Fibroblast of peridontal ligament (primary cell): ENCODE measurements around the gene VTN.

Source experiments
- DNase-seq: peaks from one replicate; pipeline ENCODE4 v3.0.0-alpha.2; 2010; ENCODE audit errors: extremely low read depth

VTN gene

DNA sequence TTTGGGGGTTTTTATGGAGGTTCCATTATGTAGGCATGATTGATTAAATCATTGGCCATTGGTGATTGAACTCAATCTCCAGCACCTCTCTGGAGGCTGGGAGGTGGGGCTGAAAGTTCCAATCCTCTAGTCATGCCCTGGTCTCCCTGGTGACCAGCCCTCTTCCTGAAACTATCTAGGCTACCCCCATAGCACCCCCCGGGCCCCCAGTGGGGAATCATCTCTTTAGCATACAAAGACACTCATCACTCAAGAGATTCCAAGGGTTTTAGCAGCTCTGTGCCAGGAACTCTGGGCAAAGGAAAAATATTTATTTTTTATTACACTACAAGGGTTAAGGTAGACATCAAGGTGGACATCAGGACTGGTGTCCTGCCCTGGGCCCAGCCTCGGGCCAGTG, 25.3 kb upstream of the VTN start:
- no peak for DNase-seq

DNA sequence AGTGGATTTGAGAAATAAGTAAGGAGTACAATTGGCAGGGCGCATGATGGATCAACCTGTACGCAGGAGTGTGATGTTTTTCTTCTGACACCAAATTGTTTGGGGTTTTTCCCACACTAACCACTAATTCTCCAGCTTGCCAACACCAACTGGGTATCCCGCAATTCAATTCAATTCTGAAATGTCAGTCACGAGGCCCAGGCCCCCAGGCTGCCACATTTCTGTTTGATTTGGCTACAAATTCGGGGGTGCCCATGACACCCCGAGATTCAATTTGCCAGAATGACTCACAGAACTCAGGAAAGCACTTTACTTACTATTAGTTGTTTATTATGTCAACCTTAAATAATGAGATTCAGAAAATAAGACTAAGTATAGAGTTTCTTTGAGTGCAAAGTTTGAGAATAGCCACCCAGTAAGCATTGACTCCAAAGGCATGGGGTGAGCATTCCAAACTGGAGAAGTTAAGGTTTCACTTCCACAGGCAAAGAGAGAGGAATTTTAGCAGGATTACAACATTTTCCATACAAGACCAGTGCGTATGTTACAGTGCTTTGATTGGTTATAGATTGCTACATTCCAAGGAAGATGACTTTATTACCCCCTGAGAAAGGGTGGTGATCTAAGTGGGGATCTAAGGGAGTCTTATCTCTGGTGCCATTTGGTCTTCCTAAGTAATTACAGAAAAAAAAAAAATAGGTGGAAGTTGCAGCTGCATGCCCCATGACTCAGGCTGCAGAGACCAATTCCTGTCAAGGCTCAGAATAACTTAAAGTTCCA, 24.4 kb upstream of the VTN start:
- peak; percentile 77 for DNase-seq

DNA sequence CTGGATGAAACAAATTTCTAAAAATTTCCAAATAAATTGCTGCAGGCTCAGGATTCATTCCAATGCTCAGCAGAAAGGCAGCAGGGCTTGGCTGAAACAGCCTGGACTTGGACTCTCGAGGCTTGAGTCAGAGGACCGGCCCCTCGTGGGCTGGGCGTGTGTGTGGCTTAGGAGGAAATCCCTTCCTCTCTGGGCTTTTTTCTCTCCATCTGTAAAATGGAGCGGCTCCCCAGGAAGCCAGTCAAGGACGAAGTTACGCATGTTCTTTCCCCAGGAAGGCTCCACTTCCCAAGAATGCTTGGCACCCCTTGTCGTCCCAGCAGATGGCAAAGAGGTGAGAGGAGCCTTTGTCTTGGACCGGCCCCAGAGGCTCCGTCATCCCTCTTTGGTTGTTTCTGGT, 22.4 kb upstream of the VTN start:
- DNase-seq, result no peak

DNA sequence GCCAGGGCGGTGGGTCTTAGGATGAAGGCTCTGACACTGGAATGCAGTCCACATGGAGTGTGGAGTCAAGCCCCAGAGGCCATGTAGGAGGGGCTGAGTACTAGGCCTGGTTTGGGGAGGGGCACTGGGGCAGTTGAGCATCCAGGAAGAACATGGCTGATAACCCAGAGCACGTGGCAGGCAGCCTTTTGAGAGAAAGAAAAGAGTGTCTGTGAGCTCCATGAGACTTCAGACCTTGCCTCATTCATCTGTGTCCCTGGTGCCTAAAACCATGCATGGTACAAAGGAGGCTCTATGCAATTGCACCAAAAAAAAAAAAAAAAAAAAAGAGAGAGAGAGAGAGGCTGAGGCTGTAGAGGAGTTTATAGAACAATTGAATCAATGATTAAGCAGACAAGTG, 21.3 kb upstream of the VTN start:
- no peak for DNase-seq

DNA sequence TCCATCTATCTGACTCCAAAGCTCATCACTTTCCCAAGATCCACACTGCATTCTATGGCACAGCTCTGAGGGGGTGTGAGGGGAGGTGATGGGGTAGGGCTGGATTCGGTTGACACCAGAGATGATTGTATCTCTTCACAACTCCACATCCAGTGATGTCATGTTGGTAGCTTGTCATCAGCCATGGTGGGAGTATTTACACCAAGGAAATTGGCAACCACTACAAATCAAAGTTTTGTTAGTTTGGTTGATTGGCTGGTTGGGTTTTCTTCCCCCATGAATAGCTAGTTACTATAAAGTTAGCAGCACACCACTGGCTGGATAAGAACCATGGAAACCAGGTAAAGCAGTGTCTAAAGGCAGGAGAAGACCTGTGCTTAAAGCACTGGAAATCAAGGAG, 20.9 kb upstream of the VTN start:
- DNase-seq, result no peak

DNA sequence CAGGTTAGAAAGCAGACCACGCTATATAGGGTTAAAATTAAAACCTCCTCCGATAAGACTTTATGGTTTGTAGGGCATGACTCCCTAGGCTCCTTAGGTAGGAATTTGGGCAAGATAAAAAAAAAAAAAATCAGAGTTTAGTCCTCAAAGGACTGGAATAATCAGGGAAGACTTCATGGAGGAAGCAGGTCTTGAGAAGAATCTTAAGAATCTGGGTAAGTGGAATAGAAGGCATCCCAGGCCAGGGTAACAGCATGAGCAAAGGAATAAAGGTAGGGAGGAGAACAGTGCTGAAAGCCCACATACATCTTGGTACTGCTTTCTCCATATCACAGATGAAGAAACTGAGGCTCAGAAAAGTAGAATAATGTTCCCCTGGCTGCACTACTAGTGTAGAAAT, 20.5 kb upstream of the VTN start:
- no peak for DNase-seq

DNA sequence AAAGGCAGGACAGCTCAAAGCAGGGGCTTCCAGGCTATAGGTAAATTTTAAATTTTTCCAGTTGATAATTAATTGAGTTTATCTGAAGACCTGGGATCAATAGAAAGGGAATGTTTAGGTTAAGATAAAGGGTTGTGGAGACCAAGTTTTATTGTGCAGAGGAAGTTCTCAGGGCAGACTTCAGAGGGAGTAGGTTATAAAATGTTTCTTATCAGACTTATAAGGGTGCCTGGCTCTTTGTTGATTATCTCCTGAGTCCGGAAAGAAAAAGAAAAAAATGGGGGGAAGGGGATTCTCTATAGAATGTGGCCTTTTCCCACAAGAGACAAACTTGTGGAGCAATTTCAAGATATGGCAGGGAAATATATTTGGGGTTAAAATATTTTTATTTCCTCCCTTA, 20.0 kb upstream of the VTN start:
- no peak for DNase-seq

DNA sequence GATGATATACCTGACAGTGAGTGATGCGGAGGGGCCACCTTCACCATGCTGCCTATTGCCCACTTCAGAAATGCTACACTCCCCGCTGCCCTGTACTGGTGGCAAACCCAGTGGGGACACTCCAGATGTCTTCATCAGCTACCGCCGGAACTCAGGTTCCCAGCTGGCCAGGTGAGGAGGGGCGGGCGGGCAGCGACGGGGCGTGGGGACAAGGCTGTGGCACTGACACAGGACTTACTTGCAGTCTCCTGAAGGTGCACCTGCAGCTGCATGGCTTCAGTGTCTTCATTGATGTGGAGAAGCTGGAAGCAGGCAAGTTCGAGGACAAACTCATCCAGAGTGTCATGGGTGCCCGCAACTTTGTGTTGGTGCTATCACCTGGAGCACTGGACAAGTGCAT, 18.0 kb upstream of the VTN start:
- no peak for DNase-seq

DNA sequence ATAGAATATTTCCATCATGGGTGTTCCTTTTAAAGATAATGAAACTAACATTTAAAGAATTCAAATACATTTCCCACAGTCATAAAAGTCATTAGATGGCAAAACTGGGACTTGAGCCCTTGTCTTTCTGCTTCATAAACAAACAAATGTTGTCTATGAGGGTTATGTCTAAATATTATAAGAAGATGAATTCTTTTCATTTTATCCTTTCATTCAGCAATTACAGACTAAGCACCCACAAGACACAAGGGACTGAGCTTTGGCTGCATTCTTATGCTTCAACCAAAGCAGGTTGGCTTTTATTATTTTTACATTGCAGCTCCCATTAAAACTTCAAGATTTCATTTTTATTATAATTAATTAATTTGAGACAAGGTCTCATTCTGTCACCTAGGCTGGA, 16.3 kb upstream of the VTN start:
- no peak for DNase-seq

DNA sequence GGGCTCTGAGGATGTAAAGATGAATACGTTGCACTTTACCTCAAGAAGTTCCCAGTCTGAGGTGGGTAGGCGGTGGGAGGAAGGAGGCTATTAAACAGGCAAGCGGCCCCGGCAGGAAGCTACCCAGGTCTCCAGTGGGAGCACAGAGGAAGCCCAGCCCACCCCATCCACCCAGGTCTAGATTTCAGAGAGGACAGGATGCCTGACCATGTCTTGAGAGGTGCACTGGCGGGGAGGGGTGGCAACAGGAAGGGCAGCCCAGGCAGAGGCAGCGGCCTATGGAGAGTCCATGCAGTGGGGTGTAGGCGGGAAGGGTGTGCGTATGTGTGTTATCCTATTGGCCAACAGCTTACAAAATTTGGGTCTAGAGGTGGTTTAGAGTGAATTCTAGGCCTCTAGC, 15.3 kb upstream of the VTN start:
- no peak for DNase-seq

DNA sequence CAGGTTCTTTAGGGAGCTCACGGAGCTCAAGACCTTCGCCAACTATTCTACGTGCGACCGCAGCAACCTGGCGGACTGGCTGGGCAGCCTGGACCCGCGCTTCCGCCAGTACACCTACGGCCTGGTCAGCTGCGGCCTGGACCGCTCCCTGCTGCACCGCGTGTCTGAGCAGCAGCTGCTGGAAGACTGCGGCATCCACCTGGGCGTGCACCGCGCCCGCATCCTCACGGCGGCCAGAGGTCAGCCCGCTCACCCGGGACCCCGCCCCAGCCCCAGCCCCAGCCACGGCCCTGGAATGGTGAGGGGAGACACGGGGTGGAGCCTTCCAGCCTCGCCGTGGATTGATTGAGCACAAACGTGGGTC, 14.9 kb upstream of the VTN start:
- DNase-seq, result no peak

DNA sequence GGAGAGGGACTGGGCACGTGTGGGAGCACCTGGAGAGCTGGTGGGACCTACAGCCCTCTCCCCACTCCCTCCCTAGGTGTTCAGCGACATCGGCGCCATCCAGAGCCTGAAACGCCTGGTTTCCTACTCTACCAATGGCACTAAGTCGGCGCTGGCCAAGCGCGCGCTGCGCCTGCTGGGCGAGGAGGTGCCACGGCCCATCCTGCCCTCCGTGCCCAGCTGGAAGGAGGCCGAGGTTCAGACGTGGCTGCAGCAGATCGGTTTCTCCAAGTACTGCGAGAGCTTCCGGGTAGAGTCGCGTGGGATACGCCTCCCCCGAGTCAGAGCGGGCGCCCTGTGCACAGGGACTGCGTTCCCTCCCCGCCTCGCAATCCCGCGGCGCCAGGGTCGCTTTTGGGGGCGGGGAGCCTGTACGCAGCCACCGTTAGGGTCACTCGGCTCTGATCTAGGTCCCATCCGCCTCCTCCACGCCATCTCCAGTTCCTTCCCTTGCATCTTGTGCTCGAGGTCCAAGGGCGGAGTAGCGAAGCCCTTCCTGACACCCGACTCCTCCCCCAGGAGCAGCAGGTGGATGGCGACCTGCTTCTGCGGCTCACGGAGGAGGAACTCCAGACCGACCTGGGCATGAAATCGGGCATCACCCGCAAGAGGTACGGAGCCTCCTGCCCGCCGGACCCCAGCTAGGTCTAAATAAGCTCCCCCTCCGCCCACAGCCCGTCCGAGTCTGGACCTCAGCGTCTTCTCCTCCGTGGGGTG, 14.4 kb upstream of the VTN start:
- no peak for DNase-seq

DNA sequence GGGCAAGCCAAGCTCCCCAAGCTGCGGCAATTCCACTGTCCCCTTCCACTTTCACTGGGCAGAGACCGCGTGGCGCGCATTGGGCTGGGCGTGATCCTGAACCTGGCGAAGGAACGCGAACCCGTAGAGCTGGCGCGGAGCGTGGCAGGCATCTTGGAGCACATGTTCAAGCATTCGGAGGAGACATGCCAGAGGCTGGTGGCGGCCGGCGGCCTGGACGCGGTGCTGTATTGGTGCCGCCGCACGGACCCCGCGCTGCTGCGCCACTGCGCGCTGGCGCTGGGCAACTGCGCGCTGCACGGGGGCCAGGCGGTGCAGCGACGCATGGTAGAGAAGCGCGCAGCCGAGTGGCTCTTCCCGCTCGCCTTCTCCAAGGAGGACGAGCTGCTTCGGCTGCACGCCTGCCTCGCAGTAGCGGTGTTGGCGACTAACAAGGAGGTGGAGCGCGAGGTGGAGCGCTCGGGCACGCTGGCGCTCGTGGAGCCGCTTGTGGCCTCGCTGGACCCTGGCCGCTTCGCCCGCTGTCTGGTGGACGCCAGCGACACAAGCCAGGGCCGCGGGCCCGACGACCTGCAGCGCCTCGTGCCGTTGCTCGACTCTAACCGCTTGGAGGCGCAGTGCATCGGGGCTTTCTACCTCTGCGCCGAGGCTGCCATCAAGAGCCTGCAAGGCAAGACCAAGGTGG, 11.2 kb upstream of the VTN start:
- DNase-seq, result no peak

DNA sequence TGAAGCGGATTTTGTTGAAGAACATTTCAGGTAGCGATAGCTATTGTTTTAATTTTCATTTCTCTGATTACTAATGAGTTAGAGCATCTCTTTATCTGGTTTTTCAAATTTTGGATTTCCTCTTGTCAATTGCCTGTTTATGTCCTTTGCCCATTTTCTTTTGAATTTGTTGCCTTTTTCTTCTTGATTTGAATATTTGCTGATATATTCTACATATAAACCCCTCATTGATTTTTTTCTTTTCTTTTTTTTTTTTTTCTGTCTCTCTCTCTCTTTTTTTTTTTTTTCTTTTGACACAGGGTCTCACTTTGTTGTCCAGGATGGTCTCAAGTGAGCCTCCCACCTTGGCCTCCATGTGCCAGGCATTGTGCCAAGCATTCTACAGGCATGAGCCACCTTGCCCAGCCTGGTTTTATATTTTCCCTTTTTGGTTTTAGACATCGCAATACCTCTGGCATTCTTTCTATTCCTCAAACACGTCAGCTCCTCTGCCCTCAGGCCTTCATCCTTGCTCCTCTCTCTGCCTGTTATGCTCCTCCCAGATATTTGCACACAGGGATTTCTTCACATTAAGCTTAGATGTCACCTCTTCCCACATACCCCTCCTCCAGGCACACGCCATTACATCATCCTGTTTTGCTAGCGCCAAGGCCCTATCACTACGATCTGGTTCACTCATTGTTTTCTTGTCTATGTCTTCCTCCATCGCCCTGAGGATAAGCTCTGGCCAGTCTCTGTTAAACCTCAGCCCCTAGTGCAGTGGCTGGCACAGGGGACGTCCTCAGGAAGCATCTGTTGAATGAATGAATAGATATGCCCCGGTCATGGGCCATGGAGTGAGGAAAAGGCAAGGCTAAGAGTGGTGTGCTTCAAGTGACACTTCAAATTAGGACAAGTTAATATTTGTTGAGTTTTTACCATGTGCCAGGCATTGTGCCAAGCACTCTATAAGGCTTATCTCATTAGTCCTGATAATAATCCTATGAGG, 10.0 kb upstream of the VTN start:
- DNase-seq, result peak; percentile 32

DNA sequence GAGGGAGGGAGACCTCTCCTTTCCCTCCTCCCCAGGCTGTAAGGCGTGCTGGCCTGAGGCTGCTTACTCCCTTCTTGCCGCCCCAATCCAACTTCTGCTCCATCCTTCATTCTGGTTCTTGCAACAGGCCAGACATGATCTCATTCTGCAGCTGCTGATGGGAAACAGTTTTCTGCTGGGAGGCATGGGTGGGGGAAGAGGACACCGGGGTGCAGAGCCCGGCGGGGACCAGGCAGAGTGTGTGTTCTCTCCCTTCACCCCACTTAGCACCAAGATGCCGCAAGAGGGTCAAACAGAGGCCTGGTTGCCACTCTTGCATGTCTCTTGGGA, 2.8 kb upstream of the VTN start:
- no peak for DNase-seq

DNA sequence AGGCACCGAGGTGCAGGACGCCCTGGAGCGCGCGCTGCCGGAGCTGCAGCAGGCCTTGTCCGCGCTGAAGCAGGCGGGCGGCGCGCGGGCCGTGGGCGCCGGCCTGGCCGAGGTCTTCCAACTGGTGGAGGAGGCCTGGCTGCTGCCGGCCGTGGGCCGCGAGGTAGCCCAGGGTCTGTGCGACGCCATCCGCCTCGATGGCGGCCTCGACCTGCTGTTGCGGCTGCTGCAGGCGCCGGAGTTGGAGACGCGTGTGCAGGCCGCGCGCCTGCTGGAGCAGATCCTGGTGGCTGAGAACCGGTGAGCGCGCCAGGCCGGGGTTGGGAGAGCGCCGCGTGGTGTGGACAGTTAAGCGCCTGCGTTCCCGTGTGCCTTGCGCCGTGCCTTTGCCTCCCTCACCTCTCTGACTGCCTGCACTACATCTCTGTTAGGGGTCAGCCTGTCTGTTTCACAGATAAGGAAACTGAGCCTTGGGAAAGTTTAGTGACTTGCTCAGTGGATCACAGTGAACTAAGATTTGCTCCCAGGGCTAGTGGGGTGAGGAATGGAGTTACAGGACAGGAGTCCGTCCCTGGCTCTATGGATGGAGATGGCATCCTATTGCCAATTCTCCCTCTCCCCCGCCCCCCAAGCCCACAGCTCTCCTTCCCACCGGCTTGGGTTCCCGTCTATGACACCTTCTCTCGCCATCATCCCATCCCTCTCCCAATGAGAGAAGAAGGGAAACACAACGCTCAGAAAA, 2.3 kb upstream of the VTN start:
- peak; percentile 20 for DNase-seq

DNA sequence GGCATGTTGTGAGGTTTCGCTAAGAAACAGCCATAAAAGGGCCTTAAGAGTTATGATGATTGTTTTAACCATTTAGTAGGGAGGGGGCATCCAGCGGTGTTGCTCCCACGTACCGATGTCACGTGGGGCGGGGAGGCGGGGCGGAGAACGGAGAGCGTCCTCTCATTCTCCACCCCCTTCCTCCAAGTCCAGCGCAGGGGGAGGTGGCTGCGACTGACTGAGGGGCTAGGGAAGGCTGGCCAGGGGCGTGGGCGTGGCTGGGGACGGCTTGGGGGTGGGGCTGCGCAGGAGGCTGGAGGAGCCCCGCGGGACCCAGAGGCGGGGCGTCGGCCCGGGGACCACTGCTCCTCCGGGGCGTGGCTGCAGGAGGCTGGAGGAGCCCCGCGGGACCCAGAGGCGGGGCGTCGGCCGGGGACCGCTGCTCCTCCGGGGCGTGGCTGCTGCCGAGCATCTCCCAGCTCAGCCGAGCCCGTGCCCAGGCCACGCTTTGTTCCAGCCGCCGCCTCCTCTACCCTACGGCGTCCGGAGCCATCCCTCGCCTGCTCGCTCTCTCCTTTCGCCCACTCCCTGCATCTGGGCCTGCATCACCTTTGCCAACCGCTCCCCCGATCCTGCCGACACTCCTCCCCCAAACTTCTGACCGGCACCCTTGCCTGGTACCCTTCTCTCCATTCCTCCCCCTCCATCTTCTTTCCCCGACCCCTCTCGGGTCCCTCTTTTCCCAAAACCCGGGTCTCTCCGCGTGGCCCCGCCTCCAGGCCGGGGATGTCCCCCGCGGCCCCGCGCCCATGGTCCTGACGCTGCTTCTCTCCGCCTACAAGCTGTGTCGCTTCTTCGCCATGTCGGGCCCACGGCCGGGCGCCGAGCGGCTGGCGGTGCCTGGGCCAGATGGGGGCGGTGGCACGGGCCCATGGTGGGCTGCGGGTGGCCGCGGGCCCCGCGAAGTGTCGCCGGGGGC, 1.4 kb upstream of the VTN start, which contains the start of gene SARM1:
SARM1 (plus strand) TSS at position 450 of the 958 bp plus-strand sequence; CDS start at position 789, 339 bp downstream.
- DNase-seq, result peak; percentile 75

DNA sequence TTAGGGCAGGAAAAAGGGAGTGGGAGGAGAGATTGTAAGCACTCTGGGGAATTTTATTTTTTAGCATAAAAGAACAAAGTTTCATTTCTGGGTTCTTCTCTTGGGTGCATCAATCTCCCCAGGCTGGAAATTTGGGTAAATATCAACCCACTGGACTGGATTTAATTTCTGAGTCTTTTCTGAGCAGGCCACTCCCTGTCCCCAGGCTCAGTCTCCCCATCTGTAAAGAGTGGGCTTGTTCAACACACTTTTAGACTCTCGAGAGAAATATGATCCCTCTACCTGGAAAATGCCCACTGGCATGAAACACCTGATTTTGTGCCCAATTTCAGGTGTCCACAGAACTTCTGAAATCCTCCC, 617 bp upstream of the VTN start:
- DNase-seq, result no peak

DNA sequence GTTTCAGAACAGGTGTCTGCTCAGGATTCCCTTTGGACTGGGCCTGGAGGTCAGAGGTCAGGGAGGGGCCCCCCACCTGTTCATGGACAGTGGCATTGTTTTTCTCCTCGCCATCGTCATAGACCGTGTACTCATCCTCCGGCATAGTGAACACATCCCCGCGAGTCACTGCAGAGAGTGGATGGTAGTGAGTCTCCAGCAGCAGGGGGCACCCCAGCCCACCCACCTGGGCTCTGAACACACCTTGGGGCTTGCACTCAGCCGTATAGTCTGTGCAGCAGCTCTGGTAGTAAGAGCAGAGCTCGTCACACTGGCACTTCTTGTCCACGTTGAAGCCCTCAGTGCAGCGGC, 448 bp downstream of the VTN start:
- no peak for DNase-seq
